ENCODE measurements around the gene ZNF502.
A peak's percentile ranks its signal among the peaks of the same experiment; 100 is the strongest.
"Not testable (repeated sequence)": the region's sequence is repeated elsewhere in the genome, so short reads cannot be mapped to it uniquely, and the experiment has no call there.

ZNF502 gene

DNA sequence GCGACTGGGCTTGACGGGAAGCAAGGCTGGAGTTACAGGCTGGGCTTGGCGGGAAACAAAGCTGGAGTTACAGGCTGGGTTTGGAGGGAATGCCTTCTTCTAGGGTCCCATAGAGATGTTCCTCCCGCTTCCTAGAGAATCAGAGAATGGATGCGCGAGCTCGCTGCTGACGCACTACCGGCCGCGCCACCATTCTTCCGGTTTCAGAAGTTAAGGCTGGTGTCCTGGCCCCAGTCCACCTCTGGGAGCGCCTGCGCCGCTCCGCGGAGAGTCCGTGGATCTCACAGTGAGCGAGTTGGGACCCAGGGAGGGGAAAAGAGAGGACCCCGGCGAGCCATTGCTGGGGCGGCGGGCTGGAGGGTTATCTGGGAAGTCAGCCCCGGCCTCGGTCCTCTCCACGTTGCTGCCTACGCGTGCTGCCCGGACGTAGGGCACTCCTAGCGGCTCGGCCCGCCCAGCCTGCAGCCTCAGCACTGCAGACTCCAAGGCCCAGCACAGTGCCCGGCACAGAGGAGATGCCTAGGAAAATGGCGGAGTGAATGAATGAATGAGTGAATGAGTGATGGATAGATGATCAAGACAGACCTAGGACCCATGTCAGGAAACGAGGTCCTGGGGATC, at the start of gene ZNF502:
Gene ZNF502 (plus strand): TSS at position 206 of the 621 bp plus-strand sequence. CDS start 7,602 bp downstream, outside the sequence.
- DNase-seq (ENCODE audit: low read depth in 2 of 2): peak; percentile 31 to 38

DNA sequence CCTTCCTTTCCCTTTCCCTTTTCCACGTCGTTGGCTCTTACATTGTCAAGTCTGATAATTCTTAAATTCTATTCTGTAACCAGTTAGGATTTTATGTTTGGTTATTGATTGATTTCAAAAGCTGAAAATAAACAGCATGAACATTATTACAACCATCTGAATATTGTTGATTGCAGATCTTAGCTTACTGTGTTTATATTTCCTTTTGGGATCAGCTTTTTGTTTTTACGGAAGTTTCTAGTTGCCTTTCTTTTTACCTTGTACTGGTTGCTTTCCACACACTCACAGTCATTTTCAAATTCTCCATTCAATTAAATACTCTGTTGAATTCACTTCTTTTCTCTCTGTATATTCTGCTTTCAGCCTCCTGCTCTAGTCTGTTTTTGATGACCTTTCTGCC, 47.3 kb upstream of the ZNF502 start:
- no peak for DNase-seq (ENCODE audit: low read depth in 2 of 2)

GRCh38 chr3:44666346-44666745, 46.1 kb upstream of the ZNF502 start:
- DNase-seq (ENCODE audit: low read depth in 2 of 2): no peak

DNA sequence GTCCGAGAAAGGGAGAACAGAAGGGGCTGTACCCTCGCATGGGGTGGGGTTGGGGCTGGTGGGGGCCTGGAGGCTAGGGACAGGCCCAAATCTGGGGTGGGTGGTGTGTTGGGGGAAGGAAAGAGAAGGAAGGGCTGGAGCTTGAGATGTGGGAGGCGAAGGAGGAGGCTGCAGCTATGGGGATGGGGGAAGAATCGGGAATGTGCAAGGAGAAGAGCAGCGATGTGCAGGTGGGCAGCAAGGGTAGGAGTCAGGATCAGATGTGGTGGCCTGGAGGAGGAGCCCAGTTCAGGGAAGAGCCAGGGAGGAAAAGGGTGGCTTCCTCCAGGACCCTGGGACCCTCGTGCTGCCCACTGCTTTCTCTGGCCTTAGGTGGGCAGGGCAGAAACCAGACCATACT, 42.7 kb upstream of the ZNF502 start:
- DNase-seq (ENCODE audit: low read depth in 2 of 2): no peak

DNA sequence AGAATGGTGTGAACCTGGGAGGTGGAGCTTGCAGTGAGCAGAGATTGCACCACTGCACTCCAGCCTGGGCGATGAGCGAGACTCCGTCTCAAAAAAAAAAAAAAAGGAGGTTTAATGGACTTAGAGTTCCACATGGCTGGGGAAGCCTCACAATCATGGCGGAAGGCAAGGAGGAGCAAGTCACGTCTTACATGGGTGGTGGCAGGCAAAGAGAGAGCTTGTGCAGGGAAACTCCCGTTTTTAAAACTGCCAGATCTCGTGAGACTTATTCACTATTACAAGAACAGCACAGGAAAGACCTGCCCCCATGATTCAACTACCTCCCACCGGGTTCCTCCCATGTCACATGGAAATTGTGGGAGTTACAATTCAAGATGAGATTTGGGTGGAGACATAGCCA, 39.0 kb upstream of the ZNF502 start:
- not testable (repeated sequence) for DNase-seq (ENCODE audit: low read depth in 2 of 2)

DNA sequence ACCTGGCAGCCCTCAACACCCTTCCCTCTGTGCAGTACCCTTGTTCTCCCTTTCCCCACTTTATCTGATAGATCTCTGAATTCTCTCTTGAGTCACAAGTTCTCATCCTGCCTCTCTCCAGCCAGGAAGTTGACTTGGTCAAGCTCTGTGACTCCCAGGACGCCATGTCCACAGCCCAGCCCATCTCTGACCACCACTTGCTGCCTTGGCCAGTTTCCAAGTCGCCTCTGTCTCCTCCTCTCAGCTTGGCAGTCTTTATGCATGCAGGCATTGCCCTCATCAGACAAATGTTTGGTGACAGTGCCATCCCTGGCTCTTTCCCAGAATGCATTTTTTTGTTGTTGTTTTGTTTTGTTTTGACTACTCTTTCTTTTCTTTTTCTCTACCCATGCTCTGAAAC, 38.2 kb upstream of the ZNF502 start:
- no peak for DNase-seq (ENCODE audit: low read depth in 2 of 2)

DNA sequence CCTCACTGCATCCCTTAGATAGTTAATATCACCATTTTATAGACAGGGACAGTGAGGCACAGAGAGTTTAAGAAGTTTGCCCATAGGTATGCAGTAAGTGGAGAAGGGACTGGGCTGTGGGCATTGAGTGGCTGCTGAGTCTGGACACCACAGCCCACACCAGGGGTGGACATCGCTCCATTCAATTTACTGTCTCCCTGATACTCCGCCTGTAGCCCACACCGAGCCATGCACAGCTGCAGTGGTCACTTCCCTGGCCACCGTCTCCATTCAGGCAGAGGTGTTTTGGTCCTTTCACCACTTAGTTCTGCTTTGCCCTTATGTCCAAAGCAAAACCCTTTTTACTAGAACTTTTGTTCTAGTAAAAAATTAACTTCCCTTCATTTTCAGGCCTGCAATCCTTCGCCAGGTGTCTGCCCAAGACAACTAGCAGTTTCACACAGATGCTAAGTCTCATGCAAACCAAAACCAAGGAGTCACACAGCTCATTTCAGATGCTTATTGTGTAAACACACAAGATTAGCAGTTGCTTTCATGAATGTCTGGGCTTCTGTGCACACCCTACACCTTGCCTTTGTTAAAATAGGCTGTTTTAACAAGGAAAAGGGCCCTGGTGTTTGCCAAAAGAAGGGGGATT, 33.9 kb upstream of the ZNF502 start:
- DNase-seq (ENCODE audit: low read depth in 2 of 2): no peak

- DNase-seq (ENCODE audit: low read depth in 2 of 2): no peak
These were observed 31.5 kb upstream of the ZNF502 start for GRCh38 chr3:44680921-44681455.

DNA sequence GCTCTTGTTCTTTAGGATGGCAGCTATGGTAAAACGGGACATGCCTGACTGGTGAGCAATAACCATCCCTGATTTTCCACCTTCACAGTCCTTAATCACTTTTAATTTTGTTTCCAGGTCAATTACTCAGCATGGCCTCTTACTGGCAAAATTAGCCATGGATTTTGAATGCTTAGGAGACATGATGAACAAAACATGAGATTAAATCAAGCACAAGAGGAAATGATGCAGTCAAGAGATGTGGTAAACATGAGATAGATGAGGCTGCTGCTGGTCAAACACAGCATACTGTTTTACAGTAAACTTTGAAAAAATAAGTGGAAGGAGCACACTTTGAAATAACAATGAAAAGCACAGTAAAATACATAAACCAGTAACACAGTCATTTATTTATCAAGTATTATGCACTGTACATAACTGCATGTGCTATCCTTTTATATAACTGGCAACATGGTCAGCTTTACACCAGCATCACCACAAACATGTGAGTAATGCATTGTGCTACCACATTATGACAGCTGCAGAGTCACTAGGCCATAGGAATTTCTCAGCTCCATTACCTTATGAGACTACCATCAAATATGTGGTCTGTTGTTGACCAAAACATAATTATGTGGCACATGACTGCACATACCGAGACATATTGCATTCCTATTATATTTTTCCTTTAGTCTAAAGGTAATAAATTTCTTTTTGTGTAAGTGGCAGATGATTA, 30.1 kb upstream of the ZNF502 start:
- DNase-seq (ENCODE audit: low read depth in 2 of 2): no peak

GRCh38 chr3:44685128-44685800, 27.2 kb upstream of the ZNF502 start:
- DNase-seq (ENCODE audit: low read depth in 2 of 2): peak; percentile 21 to 24

DNA sequence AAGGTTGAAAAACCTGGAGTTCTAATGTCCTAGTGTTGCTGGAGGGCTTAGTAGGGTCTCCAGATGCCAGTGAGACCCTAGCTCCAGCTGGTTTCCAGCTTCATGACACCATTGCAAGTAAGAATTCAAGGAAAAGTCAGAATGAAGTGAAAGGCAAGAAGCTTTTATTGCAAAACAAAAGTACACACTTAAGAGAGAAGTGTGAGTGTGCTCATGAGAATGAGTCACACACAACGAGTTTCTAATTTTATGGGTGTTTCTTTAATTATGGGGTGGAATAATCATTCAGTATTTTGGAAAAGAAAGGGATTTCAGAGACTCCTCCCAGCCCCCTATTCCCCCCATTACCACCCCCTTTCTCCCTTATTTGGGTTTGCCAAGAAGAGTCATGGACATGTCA, 24.6 kb upstream of the ZNF502 start:
- DNase-seq (ENCODE audit: low read depth in 2 of 2): no peak

DNA sequence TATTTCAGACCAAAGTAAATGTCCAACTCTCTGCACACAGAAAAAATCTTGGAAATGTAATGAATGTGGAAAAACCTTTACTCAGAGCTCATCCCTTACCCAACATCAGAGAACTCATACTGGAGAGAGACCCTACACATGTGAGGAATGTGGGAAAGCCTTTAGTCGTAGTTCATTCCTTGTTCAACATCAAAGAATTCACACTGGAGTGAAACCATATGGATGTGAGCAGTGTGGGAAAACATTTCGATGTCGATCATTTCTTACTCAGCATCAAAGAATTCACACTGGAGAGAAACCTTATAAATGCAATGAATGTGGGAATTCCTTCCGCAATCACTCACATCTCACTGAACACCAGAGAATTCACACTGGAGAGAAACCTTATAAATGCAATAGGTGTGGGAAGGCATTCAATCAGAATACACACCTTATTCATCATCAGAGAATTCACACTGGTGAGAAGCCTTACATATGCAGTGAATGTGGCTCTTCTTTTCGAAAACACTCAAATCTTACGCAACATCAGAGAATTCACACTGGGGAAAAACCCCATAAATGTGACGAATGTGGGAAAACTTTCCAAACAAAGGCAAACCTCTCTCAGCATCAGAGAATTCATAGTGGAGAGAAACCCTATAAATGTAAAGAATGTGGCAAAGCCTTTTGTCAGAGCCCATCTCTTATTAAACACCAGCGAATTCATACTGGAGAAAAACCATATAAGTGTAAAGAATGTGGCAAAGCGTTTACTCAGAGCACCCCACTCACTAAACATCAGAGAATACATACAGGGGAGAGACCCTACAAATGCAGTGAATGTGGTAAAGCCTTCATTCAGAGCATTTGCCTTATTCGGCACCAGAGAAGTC, 9.0 kb downstream of the ZNF502 start:
- no peak for DNase-seq (ENCODE audit: low read depth in 2 of 2)

DNA sequence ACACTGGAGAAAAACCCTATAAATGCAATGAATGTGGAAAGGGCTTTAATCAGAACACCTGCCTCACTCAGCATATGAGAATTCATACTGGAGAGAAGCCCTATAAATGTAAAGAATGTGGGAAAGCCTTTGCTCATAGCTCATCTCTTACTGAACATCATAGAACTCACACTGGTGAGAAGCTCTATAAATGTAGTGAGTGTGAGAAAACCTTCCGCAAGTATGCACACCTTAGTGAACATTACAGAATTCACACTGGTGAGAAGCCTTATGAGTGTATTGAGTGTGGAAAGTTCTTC, 9.6 kb downstream of the ZNF502 start:
- DNase-seq (ENCODE audit: low read depth in 2 of 2): no peak

DNA sequence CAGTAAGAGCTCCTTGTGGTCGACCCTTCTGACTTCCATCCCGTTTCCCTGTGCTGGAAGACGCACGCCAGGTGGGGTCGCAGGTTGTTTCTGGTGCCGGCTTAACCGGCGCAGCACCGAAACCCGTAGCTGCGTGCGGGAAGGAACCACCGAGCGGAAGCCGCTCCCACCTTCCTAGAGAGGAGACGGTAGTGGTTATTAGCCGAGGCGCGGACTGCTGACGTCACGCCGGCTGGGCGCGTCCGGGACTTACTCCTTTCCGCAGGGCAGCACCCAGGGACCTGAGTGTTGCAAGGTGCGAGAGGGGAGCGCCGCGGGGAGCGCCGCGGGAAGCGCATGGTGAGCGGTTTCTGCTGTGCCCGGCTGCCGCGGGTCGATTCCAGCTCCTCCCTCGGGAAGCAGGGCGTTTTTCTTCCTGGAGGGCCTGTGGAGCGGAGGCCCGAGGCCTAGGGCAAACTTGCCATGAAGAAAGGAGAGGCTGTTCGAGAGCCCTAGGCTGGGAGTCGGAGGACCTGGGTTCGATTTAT, 17.0 kb downstream of the ZNF502 start, which contains the start of gene ZNF501:
Gene ZNF501 (plus strand): TSS at position 252 of the 527 bp plus-strand sequence. CDS start 4,787 bp downstream, outside the sequence.
- peak; percentile 65 to 66 for DNase-seq (ENCODE audit: low read depth in 2 of 2)

GRCh38 chr3:44734646-44735168, 22.2 kb downstream of the ZNF502 start:
- DNase-seq (ENCODE audit: low read depth in 2 of 2): no peak

- DNase-seq (ENCODE audit: low read depth in 2 of 2): no peak
These were observed 48.6 kb downstream of the ZNF502 start for GRCh38 chr3:44761101-44761423.

- DNase-seq (ENCODE audit: low read depth in 2 of 2): peak; percentile 96 to 99
These were observed 49.1 kb downstream of the ZNF502 start, which contains the start of the genes KIAA1143 and KIF15 for GRCh38 chr3:44761424-44762169. Gene KIAA1143, minus strand, starts transcription at chr3:44761619. Its CDS starts 17 bp downstream, at chr3:44761602. Gene KIF15, plus strand, starts transcription at chr3:44761794. Its CDS starts 72 bp downstream, at chr3:44761866.

DNA sequence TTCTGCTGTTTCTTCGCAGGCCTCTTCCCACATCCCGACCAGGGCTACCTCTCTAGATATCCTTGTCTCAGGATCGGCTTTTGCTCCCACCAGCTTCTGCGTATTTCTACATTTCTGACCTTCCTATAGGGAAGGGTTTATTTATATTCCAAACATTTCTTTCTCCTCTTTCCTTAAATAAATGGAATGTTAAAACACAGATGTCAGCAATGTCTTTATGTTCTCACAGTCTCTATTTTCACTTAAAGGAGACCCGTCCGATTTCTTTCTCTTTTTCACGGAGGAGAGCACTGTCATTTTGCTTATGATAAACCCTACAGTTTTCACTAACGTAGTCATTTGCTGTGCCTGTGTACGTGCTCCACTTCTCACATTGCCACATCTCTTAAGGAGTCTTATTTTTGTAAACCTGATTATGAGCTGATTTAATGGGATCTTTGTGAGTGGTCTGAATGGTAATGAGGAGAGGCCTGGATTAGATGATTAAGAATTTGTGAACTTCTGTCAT, 49.8 kb downstream of the ZNF502 start:
- no peak for DNase-seq (ENCODE audit: low read depth in 2 of 2)

- no peak for DNase-seq (ENCODE audit: low read depth in 2 of 2)
These were observed 50.2 kb downstream of the ZNF502 start for GRCh38 chr3:44762690-44763089.

- DNase-seq (ENCODE audit: low read depth in 2 of 2): no peak
These were observed 51.8 kb downstream of the ZNF502 start for GRCh38 chr3:44764248-44764647.
